Glomerular visceral epithelial cell (primary cell): ENCODE measurements around the gene IDUA.
A peak's percentile ranks its signal among the peaks of the same experiment; 100 is the strongest.
"Not testable (repeated sequence)": the region's sequence is repeated elsewhere in the genome, so short reads cannot be mapped to it uniquely, and the experiment has no call there.

Experiments used
- DNase-seq: peaks from one replicate; pipeline ENCODE4 v3.0.0-alpha.2; 2016; ENCODE audit errors: extremely low spot score

IDUA gene

GRCh38 chr4:1045193-1045594, 58.4 kb downstream of the IDUA start:
- DNase-seq: no peak

GRCh38 chr4:1045595-1046201, 58.9 kb downstream of the IDUA start:
- DNase-seq: no peak

- DNase-seq: peak; percentile 77
Observed at GRCh38 chr4:1046581-1047011, 59.8 kb downstream of the IDUA start.

DNA sequence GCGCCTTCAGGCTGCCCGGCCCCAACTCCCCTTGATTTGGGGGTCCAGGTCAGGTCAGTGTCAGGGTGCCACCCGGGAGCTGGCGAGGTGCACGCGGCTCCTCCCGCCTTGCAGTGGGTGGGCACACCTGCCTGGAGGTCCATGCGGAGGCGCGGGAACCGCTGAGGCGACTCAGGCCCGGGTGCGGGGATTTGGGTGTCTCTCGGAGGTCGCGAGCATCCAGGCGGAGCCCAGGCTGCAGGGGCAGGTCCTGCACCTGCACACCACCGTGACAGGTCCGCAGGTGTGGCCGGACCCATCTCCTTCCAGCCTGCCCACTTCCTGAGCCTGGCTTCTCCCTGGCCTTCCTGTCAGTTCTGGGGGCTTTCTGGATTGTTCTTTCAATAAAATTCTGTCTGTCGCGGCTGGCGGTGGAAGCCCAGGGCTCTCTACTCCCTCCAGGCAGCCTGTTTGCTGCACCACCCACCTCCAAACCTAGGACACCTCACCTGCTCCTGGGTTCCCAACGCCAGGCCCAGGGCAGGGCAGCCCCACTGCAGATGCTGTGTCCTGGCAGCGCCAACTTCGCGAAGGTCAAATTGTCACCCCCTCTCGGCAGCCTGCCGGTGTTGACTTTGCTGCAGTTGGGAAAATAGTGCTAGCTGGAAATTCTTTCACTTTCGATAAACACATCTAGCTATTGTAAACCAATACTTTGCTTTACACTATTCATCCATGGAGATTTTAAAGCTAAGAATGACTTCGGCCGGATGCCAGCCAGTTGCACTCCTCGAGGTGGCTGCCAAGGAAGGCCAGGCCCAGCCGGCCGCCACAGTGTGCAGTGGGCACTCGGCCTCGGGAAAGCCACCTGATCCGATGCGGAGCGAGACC, 60.5 kb downstream of the IDUA start:
- no peak for DNase-seq

- DNase-seq: no peak
Observed at GRCh38 chr4:1047976-1048772, 61.3 kb downstream of the IDUA start.

GRCh38 chr4:1048773-1049590, 62.1 kb downstream of the IDUA start:
- DNase-seq: no peak

- no peak for DNase-seq
Observed at GRCh38 chr4:1049591-1049905, 62.7 kb downstream of the IDUA start.

DNA sequence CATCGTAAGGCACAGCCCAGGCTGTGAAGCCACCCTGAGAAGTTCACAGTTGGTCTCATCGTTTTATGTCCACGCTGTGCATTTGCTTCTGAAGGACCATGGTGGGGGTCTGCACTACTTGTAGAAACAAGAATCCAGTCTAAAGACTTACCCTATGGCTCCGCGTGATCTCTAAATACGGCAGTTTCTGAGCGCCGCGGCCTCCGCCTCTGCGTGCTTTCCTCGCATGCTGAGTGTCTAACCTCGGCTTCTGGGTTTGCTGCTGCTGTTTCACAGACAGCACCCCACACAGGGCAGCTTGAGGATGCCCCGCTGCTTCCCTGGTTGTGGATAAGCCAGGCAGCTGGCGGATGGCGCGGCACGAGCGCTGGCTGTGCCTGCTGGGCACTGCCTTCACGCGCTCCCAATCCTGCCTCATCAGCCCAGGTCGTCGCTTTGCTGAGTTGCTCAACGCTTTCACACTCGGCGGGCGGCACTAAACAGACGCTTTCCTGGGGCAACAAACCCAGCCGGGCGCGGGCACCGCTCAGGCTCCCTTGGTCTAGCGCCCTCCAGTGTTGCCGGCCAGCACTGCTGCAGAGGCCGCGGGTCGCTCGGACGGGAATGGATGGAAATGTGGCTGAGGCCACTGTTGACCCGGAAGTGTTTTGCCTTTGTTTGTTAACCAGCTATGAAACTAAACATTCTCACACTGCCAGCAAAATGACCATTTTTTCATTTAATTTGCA, 63.8 kb downstream of the IDUA start:
- DNase-seq: no peak

DNA sequence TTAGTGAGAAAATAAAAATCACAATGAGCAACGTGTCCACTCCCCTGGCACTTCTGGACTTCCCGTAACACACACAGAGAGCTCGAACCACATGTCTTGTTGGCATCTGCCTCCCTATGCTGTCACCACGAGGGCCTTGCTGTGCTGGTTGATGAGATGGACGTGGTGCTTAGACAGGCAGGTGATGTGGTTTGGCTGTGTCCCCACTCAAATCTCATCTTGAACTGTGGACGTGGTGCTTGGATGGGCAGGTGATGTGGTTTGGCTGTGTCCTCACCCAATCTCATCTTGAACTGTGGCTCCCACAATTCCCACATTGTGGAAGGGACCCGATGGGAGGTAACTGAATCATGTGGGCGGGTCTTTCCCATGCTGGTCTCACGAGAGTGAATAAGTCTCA, 64.6 kb downstream of the IDUA start:
- no peak for DNase-seq

- DNase-seq: no peak
Observed at GRCh38 chr4:1052231-1052671, 65.4 kb downstream of the IDUA start.

DNA sequence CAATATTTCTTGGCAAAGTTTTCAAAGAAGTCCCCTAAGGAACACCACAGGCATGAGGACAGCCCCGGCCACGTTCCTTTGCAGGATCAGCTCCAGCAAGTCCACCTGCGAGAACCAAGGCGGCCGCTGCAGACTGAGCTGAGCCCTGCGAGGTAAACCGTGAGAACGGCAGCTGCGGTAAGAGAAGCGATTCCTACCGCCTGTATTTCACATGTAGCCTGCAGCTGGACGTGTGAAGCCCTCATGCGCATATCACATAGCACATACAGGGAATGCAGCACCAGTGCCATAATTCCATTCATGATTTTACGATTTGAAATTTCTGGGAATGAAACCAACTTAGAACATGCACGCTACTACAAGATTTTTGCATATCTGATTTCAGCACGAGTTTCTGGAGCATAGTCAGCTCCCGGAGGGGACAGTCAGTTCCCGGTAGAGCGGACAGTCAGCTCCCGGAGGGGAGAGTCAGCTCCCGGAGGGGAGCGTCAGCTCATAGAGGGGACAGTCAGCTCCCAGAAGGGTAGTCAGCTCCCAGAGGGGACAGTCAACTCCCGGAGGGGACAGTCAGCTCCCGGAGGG, 66.3 kb downstream of the IDUA start:
- DNase-seq: no peak

- DNase-seq: not testable (repeated sequence)
Observed at GRCh38 chr4:1053891-1054290, 67.0 kb downstream of the IDUA start.
